NCI-H2196 treated with DMSO at 0.1 percent for 48 hours (cell line): ENCODE measurements around the gene MID2.
"Not testable (repeated sequence)": the region's sequence is repeated elsewhere in the genome, so short reads cannot be mapped to it uniquely, and the experiment has no call there.

ENCODE experiments used
- DNase-seq: peaks from one replicate; lab custom pipeline; 2025; ENCODE audit not compliant: unreplicated experiment; lab: John Stamatoyannopoulos, UW

The MID2 gene

DNA sequence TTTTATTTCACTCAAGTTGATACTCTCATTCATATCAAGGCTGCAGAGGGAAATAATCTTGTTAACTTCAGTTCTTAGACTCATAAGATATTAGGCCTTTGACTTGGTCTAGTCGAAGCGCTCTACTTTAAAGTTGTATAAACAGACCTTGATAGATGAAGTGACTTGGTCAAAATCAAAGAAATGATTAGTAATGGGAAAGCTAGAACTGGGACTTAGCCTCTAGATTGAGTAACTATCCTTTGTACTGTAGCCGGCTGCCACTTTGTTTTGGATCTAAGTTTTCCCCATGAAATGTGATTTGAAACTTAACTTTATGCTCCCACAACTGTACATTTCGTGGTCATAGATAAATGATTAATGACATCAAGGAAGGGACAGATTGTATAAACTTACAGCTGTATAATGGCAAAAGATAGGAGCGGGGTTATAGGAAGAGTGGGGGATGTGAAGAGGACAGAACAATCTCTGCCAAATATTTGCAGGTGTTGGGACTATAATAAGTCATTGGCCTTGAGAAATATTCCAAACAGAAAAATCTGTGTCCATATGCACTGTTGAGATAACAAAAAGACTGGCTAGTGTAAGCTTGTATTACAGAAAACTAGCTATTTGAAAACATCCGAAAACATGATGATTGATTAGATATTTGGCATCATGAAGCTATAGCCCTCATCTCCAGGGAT is 17.2 kb downstream of the MID2 start:
- no peak for DNase-seq

- DNase-seq, result no peak
These were observed 20.0 kb downstream of the MID2 start for GRCh38 chrX:107845625-107846024.

DNA sequence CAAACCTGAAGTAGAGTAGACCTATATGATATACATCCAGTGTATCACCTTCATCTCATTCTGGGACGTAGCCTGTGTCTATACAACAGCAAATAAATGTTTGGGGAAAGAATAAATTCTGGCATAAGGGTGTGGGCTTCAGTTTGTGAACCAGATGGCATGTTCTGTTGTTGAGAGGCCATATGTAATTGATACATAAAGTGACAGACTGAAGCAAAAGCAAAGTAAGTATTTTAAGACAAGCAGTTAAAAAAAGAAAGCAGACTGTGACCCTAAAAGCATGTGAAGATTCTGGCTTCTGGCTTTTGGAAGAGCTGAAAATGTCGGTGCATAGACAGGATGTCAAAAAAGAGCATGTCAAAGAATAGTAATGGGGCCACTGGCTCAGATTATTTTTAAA is 22.9 kb downstream of the MID2 start:
- DNase-seq, result no peak

DNA sequence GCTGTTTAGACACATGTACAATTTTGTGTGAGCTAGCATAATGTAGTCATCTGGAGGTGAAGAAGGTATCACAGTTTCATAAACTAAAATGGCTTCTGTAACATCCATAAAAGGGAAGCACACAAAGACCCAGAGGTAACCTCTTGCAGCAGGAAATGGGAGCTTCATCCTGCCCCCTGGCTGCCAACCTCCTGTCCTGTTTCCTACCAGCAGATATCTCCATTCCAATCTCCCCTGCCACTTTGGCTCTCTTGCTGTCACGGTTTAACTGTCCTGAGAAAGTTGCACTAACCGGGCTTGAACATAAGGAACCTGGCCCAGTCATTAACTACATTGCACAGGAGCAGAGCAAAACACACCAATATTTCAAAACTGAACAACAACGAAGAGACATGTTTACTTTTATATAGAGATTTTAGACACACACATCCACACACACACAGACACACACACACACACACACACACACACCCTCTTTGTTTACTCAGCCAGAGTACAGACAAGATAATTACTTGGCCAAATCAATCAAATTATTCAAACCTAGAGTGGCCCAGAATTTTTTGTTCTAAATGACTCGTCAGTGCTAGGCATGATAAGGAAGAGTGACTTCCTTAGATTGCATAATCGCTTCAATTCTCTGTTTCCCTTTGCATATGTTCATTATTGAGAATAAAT is 24.2 kb downstream of the MID2 start:
- DNase-seq, result no peak

GRCh38 chrX:107850422-107850765 is 24.7 kb downstream of the MID2 start:
- no peak for DNase-seq

GRCh38 chrX:107851215-107851614 is 25.5 kb downstream of the MID2 start:
- DNase-seq, result no peak

DNA sequence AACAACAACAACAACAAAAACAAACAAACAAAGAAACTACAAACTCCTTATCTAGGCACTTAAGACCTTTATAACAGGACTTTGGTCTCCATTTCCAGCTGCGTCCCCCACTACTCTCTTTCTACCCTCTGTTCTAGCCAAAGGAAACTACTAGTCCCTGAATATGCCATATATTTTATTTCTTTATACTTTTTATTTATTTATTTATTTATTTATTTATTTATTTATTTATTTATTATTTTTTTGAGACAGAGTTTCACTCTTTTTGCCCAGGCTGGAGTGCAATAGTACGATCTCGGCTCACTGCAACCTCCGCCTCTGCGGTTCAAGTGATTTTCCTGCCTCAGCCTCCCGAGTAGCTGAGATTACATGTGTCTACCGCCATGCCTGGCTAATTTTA is 26.0 kb downstream of the MID2 start:
- DNase-seq, result not testable (repeated sequence)

DNA sequence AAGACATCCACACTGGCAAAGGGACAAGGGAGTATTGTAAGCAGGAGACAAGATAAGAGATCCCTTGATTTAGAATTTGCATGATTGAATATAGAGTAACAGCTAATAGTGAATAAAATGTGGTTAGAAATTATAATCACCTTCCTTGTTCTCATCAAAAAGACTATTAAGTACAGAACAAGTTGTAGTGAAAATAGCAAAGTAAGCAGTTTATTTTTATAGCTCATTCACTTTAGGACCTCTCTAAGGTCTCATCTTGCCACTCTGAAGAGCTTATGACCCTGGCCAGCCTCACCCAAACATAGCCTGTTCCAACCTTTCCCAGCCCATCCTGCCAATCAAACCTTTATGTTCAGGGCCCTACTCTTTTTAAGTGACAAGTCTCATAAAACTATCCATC is 30.6 kb downstream of the MID2 start:
- no peak for DNase-seq

DNA sequence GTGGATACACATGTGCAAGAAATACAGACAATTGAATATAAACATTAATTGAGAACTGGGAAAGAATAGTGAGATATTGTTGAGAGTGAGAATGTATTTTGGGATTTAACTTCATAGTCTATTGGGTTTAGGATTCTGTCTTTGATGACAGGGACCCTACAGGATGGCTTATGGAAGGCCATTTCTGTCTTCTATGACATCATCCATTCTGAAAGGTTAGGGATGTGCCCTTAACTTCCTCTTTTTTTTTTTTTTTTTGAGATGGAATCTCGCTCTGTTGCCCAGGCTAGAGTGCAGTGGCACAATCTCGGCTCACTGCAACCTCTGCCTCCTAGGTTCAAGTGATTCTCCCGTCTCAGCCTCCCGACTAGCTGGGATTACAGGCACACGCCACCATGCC is 31.4 kb downstream of the MID2 start:
- not testable (repeated sequence) for DNase-seq

DNA sequence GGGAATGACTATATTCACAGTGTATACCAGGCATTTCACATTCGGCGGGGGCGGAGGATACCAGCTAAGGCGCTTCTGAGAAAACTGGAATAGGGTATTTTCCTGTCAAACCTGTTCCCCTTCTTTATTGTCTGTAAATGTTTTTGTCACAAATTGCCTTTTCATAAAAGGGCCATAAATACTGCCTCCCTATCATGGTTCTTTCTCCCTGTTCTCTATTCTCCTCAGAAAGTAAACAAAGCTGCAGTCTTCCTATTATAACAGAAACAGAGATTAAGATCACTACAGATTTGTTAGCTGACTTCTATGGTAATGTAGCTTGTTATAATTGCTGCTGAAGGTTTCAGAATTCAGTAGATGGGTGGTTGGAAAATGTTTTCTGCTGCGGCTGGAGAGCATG is 32.2 kb downstream of the MID2 start:
- DNase-seq, result no peak

GRCh38 chrX:107861056-107861455 is 35.4 kb downstream of the MID2 start:
- DNase-seq, result no peak

DNA sequence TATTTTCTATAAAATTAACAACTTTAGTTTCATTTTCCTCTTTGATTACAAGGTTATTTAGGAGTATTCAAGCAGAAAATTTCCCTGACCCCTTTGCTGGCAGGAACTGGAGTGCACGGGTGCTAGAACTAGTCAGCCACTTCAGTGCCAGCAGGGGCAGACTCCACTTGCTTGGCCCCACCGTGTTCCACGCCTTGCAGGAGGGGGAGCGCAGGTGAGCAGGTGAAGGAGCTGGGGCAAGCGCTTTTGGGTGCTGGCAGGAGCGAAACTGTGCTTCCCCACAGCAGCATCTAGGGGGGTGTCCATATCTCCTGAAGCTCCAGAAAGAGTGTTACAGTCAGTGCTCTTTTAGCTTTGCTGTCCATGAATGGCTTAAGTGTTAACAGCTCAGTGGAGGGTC is 45.5 kb downstream of the MID2 start:
- DNase-seq, result no peak

- DNase-seq, result no peak
These were observed 52.4 kb downstream of the MID2 start for GRCh38 chrX:107878106-107878505.

GRCh38 chrX:107880054-107880610 is 54.5 kb downstream of the MID2 start:
- no peak for DNase-seq

GRCh38 chrX:107894038-107894437 is 68.4 kb downstream of the MID2 start:
- DNase-seq, result peak; percentile 0

DNA sequence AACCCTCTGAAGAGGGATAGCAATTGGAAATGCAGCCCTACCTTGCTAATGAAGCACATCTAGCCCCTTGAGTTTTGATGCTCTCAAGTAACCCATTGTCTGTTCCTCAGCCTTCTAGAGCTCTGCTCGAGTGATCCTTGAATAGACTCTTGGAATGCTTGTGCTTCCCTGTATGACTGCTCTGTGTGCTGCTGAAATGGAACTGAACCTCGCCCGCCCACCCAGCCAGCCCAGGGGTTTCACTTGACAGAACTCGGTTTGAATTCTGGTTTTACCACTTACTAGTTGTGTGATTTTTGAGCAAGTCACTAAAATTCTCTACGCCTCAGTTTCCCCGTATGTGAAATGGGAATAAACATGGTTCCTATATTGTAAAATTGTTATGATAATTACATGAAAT is 77.1 kb downstream of the MID2 start:
- no peak for DNase-seq

GRCh38 chrX:107905366-107905765 is 79.7 kb downstream of the MID2 start:
- DNase-seq, result no peak

DNA sequence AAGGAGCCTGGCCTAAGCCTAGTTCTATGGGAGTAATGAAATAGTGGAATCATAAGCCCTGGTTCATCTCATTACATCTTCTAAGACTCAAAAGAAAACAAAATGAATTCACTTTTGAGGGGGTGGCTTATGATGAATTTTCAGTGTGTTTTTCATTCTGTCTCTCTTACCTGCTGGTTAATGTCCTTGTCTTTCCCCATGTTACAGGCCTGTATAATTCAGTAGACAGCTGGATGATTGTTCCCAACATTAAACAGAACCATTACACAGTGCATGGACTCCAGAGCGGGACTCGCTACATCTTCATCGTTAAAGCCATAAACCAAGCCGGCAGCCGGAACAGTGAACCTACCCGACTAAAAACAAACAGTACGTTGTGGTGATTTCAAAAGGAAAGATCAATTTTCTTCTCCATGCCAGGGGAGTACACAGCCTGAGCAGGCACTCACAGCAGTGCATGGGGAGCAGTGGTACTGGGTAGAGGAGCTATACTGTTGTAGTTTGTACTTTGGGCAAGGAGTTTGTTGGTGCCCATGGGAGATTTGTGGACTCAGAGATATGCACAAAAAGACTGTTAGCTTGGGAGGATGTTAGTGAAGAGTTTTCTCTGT is 98.6 kb downstream of the MID2 start:
- DNase-seq, result no peak

DNA sequence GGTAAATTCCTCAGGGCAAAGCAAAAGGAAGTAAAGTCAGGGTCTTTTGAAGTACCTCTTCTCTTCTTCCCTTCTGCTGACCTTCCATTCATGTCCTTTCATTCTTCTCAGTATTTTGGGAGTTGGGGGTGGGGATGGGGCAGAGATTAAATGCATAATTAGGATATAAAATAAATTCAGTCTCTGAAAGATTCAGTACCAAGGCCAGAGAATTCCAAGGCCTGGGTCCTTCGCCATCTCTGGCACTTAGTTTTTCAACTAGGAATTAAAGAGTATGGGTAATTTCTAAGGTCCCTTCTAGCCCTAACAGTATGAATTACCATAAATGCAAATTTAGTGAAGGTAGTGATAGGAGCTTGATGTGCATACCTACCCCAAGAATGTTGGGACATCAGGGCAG is 108.6 kb downstream of the MID2 start:
- DNase-seq, result no peak

GRCh38 chrX:107935200-107935599 is 109.5 kb downstream of the MID2 start:
- no peak for DNase-seq

GRCh38 chrX:107935664-107936433 is 110.2 kb downstream of the MID2 start:
- DNase-seq, result no peak

DNA sequence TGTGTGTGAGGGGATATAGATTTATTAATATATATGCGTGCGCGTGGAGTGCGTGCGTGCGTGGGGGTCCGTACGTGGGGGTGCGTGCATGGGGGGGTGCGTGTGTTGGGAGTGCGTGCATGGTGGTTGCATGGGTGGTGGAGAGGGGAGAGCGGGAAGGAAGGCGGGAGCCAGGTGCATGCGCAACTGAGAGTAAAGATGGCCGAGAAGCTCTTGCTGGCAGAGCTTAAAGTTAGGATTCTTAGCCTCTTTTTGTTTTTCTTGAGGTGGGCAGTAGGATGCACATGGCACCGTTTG is 110.7 kb downstream of the MID2 start:
- no peak for DNase-seq
